ENCODE results near the gene KIAA1614.

Gene KIAA1614

DNA sequence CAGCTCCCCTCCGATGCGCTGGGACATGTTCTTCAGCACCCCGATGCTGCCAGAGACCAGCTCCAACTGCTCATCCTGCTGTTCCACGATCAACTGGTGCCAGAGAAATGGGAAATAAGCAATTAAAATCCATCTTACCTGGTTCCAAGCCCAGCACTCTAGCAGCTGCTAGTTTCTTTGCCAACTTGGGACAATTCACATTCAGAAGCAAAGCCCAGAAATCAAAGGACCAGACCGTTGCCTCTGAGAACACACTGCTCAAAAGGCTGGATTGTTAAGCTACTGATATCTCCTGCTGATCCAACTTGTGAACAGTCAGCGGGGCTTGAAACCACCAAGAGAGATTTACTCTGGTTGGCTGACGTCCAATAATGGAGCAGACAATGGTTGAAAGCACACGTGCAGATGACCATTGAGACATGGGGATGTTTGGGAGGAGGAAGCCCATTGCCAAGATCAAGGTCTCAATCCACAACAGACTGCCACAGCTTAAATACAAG, 75.6 kb downstream of the KIAA1614 start:
- DNase-seq (ENCODE audit: low read depth in 2 of 3, low spot score in 1 of 3): no peak

GRCh38 chr1:180994262-180994661, 81.6 kb downstream of the KIAA1614 start:
- no peak for DNase-seq (ENCODE audit: low read depth in 2 of 3, low spot score in 1 of 3)

GRCh38 chr1:180997843-180998504, 85.3 kb downstream of the KIAA1614 start:
- no peak for DNase-seq (ENCODE audit: low read depth in 2 of 3, low spot score in 1 of 3)

Data from stimulated activated CD4-positive, alpha-beta T cell treated with anti-CD3 and anti-CD28 coated beads, Interleukin-12 subunit alpha, Interleukin-12 subunit beta, amount 100 ng/mL, for 48 hours (primary cell).